ENCODE results near the gene MAML1.
"Not testable (repeated sequence)": the region's sequence is repeated elsewhere in the genome, so short reads cannot be mapped to it uniquely, and the experiment has no call there.

Gene MAML1, protein sequence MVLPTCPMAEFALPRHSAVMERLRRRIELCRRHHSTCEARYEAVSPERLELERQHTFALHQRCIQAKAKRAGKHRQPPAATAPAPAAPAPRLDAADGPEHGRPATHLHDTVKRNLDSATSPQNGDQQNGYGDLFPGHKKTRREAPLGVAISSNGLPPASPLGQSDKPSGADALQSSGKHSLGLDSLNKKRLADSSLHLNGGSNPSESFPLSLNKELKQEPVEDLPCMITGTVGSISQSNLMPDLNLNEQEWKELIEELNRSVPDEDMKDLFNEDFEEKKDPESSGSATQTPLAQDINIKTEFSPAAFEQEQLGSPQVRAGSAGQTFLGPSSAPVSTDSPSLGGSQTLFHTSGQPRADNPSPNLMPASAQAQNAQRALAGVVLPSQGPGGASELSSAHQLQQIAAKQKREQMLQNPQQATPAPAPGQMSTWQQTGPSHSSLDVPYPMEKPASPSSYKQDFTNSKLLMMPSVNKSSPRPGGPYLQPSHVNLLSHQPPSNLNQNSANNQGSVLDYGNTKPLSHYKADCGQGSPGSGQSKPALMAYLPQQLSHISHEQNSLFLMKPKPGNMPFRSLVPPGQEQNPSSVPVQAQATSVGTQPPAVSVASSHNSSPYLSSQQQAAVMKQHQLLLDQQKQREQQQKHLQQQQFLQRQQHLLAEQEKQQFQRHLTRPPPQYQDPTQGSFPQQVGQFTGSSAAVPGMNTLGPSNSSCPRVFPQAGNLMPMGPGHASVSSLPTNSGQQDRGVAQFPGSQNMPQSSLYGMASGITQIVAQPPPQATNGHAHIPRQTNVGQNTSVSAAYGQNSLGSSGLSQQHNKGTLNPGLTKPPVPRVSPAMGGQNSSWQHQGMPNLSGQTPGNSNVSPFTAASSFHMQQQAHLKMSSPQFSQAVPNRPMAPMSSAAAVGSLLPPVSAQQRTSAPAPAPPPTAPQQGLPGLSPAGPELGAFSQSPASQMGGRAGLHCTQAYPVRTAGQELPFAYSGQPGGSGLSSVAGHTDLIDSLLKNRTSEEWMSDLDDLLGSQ

DNA sequence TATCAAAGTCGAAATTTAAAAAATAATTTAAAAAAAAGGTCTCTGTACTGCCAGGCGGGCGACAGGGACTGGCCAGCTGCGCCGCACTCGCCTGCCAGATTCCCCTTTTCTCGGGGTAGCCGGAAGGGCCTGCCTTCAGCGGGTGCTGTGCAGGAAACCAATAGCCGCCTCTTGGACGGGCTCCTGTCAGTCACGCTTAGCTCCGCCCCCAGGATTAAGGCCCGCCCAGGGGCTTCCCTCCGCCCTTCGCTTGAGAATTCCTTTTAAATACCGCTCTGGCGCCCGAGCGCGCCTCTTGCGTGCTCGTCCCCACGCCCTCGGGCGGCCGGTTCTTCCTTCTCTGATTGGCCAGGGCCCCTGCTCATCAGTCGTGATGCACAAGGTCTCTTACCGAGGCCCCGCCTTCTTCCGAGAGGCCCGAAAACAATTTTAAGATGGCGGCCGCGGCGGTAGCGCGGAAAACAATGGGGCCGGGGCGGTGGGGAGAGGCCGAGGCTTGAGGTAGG, at the start of gene MAML1:
Gene MAML1, plus strand, starts transcription at position 411 of the 506 bp plus-strand sequence. CDS start 291 bp downstream, outside the sequence.
- DNase-seq: peak; percentile 94

- not testable (repeated sequence) for DNase-seq
Observed at GRCh38 chr5:179689212-179689611, 43.4 kb upstream of the MAML1 start.

- DNase-seq: no peak
Observed at GRCh38 chr5:179694561-179694960, 38.1 kb upstream of the MAML1 start.

GRCh38 chr5:179696603-179697002, 36.0 kb upstream of the MAML1 start:
- no peak for DNase-seq

- no peak for DNase-seq
Observed at GRCh38 chr5:179697108-179697507, 35.5 kb upstream of the MAML1 start.

DNA sequence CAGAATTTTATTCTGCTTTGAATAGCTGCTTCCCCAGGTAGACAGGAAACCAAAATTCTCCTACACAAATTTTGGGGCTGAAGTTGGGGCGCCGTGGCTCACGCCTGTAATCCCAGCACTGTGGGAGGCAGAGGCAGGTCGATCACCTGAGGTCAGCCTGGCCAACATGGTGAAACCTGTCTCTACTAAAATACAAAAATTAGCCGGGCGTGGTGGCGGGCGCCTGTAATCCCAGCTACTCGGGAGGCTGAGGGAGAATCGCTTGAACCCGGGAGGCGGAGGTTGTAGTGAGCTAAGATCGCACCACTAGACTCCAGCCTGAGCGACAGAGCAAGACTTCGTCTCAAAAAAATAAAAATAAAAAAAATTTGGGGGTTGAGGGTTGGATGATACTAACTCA, 35.1 kb upstream of the MAML1 start:
- not testable (repeated sequence) for DNase-seq

DNA sequence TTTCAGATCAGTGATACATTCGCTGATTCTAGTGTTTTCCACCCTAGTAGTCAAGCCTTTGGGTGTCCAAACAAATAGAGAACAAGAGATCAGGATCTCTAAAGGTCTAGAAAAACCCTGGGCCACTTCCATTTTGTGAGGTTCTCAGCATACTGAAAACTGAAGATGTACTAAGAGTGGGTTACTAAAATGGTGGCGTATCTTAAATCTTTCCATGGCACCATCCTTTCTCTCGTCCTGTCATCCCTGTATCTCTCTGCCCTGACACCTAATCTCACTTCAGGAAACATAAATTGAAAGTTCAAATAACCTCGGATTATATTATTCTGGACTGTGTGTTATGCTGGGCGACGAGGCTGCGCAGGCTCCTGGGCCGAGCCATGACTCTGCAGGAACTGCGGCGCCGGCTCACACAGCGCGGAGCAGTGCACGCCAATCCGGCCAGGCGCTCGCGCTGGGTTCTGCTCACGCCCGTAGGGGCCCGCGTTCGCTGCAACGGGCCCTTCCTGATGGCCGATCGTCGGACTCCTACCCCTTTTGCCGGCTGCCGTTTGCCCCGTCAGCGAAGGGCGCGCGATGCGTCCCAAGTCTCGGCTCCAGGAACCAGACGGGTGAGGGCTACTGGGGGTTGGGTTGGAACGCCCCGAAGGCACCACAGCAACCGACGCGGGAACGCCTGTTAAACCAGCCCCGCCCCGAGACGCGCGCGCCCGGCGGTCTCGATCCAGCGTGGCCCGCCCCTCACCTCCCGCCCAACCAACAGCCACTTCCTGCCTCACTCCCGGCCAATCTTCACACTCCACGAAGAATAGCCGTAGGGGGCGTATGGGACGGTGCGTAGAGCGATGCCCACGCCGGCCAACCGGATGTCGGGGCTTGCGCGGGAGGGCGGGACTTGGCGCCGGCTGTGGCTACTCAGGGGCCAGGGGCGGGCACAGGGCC, 34.4 kb upstream of the MAML1 start:
- peak; percentile 84 for DNase-seq

- DNase-seq: no peak
Observed at GRCh38 chr5:179698935-179699615, 33.5 kb upstream of the MAML1 start, which contains the start of gene CANX. TSS of gene CANX (plus strand) at chr5:179698967. CDS start at chr5:179705682, 6,715 bp downstream.

DNA sequence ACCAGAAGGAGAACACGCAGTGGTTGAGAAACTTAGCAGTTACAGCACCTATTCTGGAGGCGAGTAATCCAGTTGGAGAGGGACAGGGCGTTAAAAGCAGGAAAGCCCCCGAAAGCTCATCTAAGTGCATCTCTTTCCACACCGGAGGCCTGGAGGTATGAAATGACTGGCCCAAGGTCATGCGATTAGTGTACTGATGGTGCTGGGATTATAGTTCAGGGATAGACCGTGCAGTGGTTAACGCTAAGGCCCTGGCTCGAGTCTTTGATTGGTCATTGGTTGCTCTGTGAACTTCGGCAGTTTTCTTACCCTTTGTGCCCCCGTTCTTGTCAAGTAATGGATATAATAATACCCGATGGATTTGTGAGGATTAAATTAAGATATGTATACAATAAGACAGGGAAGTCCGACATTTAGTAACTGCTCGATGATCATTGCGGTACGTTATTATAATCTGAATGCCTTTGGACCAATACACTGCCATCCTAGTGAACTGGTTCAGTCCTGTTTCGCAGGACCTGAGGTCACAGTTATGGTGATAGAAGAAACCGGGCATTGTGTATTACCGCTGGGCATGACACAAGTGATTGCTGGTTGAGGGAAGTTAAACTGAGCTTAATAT, 32.9 kb upstream of the MAML1 start:
- no peak for DNase-seq

DNA sequence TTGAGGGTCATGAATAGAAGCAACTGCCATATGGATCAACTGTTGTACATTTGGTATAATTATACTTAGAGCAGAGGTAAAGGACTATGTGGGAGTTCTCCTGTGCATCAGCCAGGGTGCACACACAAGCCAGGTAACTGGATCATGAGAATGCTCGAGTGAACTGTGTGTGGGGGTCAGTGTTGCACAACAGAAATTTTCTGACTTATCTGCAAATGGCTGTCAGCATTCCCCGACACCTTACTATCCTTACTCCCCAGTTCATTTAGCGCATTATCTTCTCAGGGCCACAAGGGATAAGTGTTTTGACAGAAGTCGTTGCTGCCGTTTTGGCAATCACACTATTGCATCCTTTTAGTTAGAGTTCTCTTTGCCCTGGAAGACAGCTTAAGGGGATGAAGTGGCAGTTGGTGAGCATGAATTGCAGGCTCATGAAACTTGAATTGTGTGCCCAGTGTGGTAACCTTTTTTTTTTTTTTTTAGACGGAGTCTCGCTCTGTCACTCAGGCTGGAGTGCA, 32.2 kb upstream of the MAML1 start:
- DNase-seq: no peak

GRCh38 chr5:179716286-179716685, 16.3 kb upstream of the MAML1 start:
- no peak for DNase-seq

- DNase-seq: no peak
Observed at GRCh38 chr5:179720222-179720621, 12.4 kb upstream of the MAML1 start.

DNA sequence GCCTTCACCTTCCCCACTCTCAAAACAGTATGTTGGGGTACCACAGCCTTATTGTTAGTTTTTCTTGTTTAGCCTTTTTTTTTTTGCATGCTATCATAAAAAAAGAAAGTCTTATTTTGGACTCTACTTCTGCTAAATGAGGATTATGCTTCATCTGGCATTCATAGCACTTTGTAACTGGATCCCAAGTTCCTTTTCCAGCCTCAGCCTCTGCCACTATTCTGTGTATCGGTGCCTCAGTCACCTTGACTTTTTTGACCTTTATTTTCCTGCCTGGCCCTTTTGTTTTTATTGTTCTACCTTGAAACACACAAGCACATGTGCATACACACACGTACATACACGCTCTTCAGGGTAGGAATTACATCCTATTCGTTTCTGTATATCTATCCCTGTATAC, 8.5 kb upstream of the MAML1 start:
- no peak for DNase-seq

DNA sequence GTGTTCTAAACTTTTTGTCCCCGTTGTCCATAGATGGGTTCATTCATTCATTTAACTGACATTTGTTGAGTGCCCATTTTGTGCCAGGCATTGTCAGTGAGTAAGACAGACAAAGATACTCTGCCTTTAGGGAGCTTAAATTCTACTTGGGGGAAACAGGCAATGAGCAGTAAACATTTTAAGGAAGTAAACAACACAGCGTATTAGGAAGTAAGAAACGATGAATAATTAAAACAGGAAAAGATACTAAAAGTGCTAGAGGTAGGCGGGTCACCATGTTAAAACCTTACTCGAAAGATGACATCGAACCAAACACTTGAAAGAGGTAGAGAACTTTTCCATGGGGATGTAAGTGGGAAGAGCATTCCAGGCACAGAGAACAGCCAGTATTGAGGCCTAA, 5.5 kb upstream of the MAML1 start:
- no peak for DNase-seq

DNA sequence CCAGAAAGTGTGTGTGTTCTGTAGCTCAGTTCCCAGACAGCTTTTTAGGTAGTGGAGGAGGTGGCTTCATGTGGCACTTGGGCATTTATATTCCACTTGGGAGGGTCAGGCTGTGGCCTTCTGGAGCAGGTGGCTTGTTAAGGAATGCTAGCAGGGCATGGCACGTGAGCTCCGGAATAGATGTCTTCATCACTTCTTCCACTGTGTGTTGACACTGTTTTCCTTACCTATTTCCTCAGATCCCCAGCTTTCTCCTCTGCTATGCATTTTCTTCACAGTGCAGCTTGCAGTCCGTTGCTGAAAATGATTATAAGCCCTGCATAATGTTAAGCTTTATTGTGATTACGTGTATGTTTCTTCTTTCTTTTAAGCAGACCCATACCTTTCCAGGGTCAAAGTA, 3.3 kb upstream of the MAML1 start:
- DNase-seq: no peak

DNA sequence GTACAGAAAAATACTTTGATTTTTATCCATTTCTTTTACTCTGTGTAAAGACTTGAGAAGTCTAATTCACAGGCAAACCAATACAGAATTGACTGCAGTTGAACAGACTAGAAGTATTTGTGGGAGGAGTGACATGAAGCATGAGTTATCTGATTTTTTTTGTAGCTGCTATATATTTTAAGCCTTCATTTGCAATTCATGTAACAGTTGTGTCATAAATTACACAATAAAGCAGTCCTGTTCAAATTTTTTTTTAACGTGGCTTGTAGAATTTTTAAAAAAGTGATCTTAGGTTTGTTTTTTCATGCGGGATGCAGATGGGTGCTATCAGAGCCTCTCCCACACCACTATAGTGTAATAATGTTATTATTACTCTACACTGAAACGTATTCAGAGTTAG, 2.9 kb upstream of the MAML1 start:
- no peak for DNase-seq

DNA sequence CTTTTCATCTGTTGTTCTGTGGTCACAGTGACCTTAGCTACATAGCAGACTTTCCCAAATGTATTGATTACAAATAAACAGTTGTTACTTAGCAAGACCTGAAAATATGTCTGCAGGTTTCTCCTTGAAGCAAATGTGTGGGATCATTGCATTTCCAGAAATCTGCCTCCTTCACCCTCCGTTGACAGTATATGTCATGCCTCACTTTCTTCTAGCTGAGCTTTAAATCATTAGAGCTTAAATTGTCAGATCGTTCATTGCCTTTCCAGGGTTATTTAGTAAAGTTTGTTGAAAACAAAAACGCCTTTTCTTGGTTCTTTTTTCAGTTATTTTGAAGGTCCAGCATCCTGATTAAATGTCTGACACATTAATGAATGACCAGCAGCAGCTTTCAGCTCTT, 2.3 kb upstream of the MAML1 start:
- no peak for DNase-seq

DNA sequence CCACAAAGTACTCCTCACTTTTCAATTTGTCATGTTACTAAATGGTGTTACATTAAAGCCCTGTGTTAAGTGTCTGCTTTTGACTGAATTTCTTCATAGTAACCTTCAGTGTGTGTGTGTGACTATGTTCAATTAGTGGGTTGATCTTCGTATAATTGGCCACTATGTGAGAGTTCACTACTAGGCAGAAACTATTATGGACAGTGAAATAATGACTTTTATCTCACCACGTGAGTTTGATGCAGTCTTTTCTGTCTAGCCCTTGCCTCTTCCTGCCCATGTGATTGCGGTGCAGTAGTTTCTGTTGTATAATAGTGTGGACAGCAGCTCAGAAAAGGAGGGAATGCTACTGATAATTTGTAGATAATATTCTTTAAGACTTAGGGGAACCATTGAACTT, 1.8 kb upstream of the MAML1 start:
- DNase-seq: no peak

GRCh38 chr5:179731791-179732411, 721 bp upstream of the MAML1 start:
- DNase-seq: no peak
